Medulla oblongata (tissue), 1 donor: ENCODE data around the gene PRXL2A.
A peak's percentile ranks its signal among the peaks of the same experiment; 100 is the strongest.

ENCODE experiments used
- DNase-seq: peaks from one replicate; pipeline ENCODE4 v3.0.0-alpha.2; 2015; ENCODE audit errors: extremely low spot score

The PRXL2A gene

GRCh38 chr10:80408242-80409101, at the start of gene PRXL2A:
PRXL2A (plus strand) TSS chr10:80408551; CDS start chr10:80420468, 11,917 bp downstream.
- DNase-seq, result peak; percentile 85

- DNase-seq, result peak; percentile 10
These were observed 49.4 kb upstream of the PRXL2A start for GRCh38 chr10:80358925-80359324.

- no peak for DNase-seq
These were observed 48.7 kb upstream of the PRXL2A start for GRCh38 chr10:80359644-80360043.

- no peak for DNase-seq
These were observed 42.8 kb upstream of the PRXL2A start for GRCh38 chr10:80365510-80365909.

- no peak for DNase-seq
These were observed 36.9 kb upstream of the PRXL2A start for GRCh38 chr10:80371467-80371866.

GRCh38 chr10:80372675-80373074, 35.7 kb upstream of the PRXL2A start:
- DNase-seq, result peak; percentile 49

GRCh38 chr10:80373502-80373901, 34.8 kb upstream of the PRXL2A start:
- DNase-seq, result peak; percentile 15

GRCh38 chr10:80379701-80380100, 28.6 kb upstream of the PRXL2A start:
- DNase-seq, result no peak

- DNase-seq, result no peak
These were observed 28.2 kb upstream of the PRXL2A start for GRCh38 chr10:80380185-80380584.

GRCh38 chr10:80382989-80383388, 25.4 kb upstream of the PRXL2A start:
- peak; percentile 61 for DNase-seq

- DNase-seq, result no peak
These were observed 17.6 kb upstream of the PRXL2A start for GRCh38 chr10:80390740-80391139.

GRCh38 chr10:80392250-80392649, 16.1 kb upstream of the PRXL2A start:
- DNase-seq, result no peak

- DNase-seq, result no peak
These were observed 13.9 kb upstream of the PRXL2A start for GRCh38 chr10:80394358-80394916.

GRCh38 chr10:80397014-80397413, 11.3 kb upstream of the PRXL2A start:
- DNase-seq, result no peak

- no peak for DNase-seq
These were observed 8.1 kb upstream of the PRXL2A start for GRCh38 chr10:80400136-80400804.

GRCh38 chr10:80405035-80405434, 3.3 kb upstream of the PRXL2A start:
- no peak for DNase-seq

GRCh38 chr10:80405626-80406025, 2.7 kb upstream of the PRXL2A start:
- peak; percentile 54 for DNase-seq

- peak; percentile 61 for DNase-seq
These were observed 2.1 kb upstream of the PRXL2A start for GRCh38 chr10:80406204-80406603.

- DNase-seq, result peak; percentile 44
These were observed 524 bp upstream of the PRXL2A start for GRCh38 chr10:80407812-80408241.

GRCh38 chr10:80409121-80409520, 770 bp downstream of the PRXL2A start:
- DNase-seq, result no peak

- no peak for DNase-seq
These were observed 1.8 kb downstream of the PRXL2A start for GRCh38 chr10:80410122-80410521.

- DNase-seq, result no peak
These were observed 2.3 kb downstream of the PRXL2A start for GRCh38 chr10:80410578-80411145.
